WTC11 (cell line): ENCODE measurements around the gene C1QTNF1. TPM values are rescaled to one million over a fixed set of nuclear protein-coding genes. Genes with fewer than 3 reads are reported as not detected.
A peak's percentile ranks its signal among the peaks of the same experiment; 100 is the strongest.

Experiments used
- ATAC-seq: fragments of 200-7000 bp; cut with Tn5 transposase; 2 replicates; pipeline ENCODE4 v1.10.0; 2021; ENCODE audit warnings: mild to moderate bottlenecking, moderate library complexity
- CTCF ChIA-PET: fragments of 300-600 bp; sonication (Branson Sonifier 250); formaldehyde crosslinking; loops from one replicate; lab custom pipeline; 2021; ENCODE audit warnings: antibody characterized with exemption; lab: Charles Lee
- POLR2A ChIA-PET: fragments of 350-600 bp; sonication (Branson Sonifier 250); formaldehyde crosslinking; loops from one replicate; lab custom pipeline; 2021; ENCODE audit warnings: antibody characterized with exemption; lab: Charles Lee
- DNase-seq: peaks from one replicate; pipeline ENCODE4 v3.0.0; 2021; ENCODE audit warnings: low spot score
- H3K27ac Mint-ChIP-seq: 2 replicates; pipeline ENCODE4 v1.8.0; 2021; ENCODE audit warnings: mixed read lengths
- H3K27me3 Mint-ChIP-seq: 2 replicates; pipeline ENCODE4 v1.8.0; 2021; ENCODE audit warnings: low read depth, mild to moderate bottlenecking, moderate library complexity, mixed read lengths
- H3K36me3 Mint-ChIP-seq: 2 replicates; pipeline ENCODE4 v1.8.0; 2021; ENCODE audit warnings: mixed read lengths
- H3K4me1 Mint-ChIP-seq: 2 replicates; pipeline ENCODE4 v1.8.0; 2022; ENCODE audit warnings: mixed read lengths
- H3K4me3 Mint-ChIP-seq: 2 replicates; pipeline ENCODE4 v1.8.0; 2021; ENCODE audit warnings: mild to moderate bottlenecking, moderate library complexity, mixed read lengths
- H3K9me3 Mint-ChIP-seq: 2 replicates; pipeline ENCODE4 v1.8.0; 2021; ENCODE audit warnings: mixed read lengths
- ATF1 ChIP-seq: sonication (generic); formaldehyde crosslinking; IDR thresholded peaks from 2 replicates; pipeline ENCODE4 v1.8.1; 2023; ENCODE audit warnings: mild to moderate bottlenecking, moderate library complexity, missing genetic modification reagents
- IRF2 ChIP-seq: sonication (generic); formaldehyde crosslinking; IDR thresholded peaks from 2 replicates; pipeline ENCODE4 v1.8.0; 2022; ENCODE audit warnings: low read depth, missing genetic modification reagents, borderline replicate concordance
- JAZF1 ChIP-seq: fragments of 250-450 bp; sonication (Bioruptor Pico); IDR thresholded peaks from 2 replicates; pipeline ENCODE4 v1.9.0; 2021; ENCODE audit warnings: moderate library complexity, mild to moderate bottlenecking, inconsistent platforms
- KAT7 ChIP-seq: sonication (generic); formaldehyde crosslinking; IDR thresholded peaks from 2 replicates; pipeline ENCODE4 v1.8.1; 2023; ENCODE audit warnings: missing genetic modification reagents, mild to moderate bottlenecking, borderline replicate concordance
- NR1H2 ChIP-seq: sonication (generic); formaldehyde crosslinking; IDR thresholded peaks from 2 replicates; pipeline ENCODE4 v1.9.0; 2021; ENCODE audit warnings: mild to moderate bottlenecking, moderate library complexity, missing genetic modification reagents
- TCF7 ChIP-seq: sonication (generic); formaldehyde crosslinking; IDR thresholded peaks from 2 replicates; pipeline ENCODE4 v1.8.0; 2022; ENCODE audit warnings: mild to moderate bottlenecking, low read depth, missing genetic modification reagents, moderate library complexity
- total RNA-seq: library from RNA; stranded (reverse); gene quantifications from 3 replicates; pipeline ENCODE4 v1.2.3, GENCODE V29; 2021
- TF ChIP-seq, protein P1 (sequence below): sonication (generic); formaldehyde crosslinking; IDR thresholded peaks from 2 replicates; pipeline ENCODE4 v1.8.1; 2022; ENCODE audit warnings: mild to moderate bottlenecking, moderate library complexity, missing genetic modification reagents
- TF ChIP-seq, protein P2 (sequence below): sonication (generic); formaldehyde crosslinking; IDR thresholded peaks from 2 replicates; pipeline ENCODE4 v1.8.1; 2022; ENCODE audit warnings: missing genetic modification reagents, borderline replicate concordance
- TF ChIP-seq, protein P3 (sequence below): fragments of 250-450 bp; sonication (Bioruptor Pico); IDR thresholded peaks from 2 replicates; pipeline ENCODE4 v1.9.0; 2021; ENCODE audit warnings: moderate library complexity, mild to moderate bottlenecking, inconsistent platforms, borderline replicate concordance
- TF ChIP-seq, protein P4 (sequence below): fragments of 200-600 bp; IDR thresholded peaks from 2 replicates; pipeline ENCODE4 v1.8.0; 2022; ENCODE audit warnings: antibody characterized with exemption
- TF ChIP-seq, protein P5 (sequence below): sonication (generic); formaldehyde crosslinking; conservative IDR thresholded peaks from 2 replicates; pipeline ENCODE4 v1.8.1; 2023; ENCODE audit warnings: mild to moderate bottlenecking, low read depth, missing genetic modification reagents, moderate library complexity
- TF ChIP-seq, protein P6 (sequence below): fragments of 250-450 bp; sonication (Bioruptor Pico); IDR thresholded peaks from 2 replicates; pipeline ENCODE4 v2.1.2; 2022; ENCODE audit warnings: mild to moderate bottlenecking, moderate library complexity
- TF ChIP-seq, protein P7 (sequence below): sonication (generic); formaldehyde crosslinking; IDR thresholded peaks from 2 replicates; pipeline ENCODE4 v1.8.1; 2023; ENCODE audit warnings: mild to moderate bottlenecking, moderate library complexity, missing genetic modification reagents
- TF ChIP-seq, protein P8 (sequence below): sonication (generic); formaldehyde crosslinking; IDR thresholded peaks from 2 replicates; pipeline ENCODE4 v1.8.0; 2022; ENCODE audit warnings: mild to moderate bottlenecking, missing genetic modification reagents
- TF ChIP-seq, protein P9 (sequence below): sonication (generic); formaldehyde crosslinking; IDR thresholded peaks from 2 replicates; pipeline ENCODE4 v1.8.1; 2023; ENCODE audit warnings: mild to moderate bottlenecking, missing genetic modification reagents, moderate library complexity

The C1QTNF1 gene
- total RNA-seq, 1 experiment from 2014 or later = 1.7 TPM

DNA sequence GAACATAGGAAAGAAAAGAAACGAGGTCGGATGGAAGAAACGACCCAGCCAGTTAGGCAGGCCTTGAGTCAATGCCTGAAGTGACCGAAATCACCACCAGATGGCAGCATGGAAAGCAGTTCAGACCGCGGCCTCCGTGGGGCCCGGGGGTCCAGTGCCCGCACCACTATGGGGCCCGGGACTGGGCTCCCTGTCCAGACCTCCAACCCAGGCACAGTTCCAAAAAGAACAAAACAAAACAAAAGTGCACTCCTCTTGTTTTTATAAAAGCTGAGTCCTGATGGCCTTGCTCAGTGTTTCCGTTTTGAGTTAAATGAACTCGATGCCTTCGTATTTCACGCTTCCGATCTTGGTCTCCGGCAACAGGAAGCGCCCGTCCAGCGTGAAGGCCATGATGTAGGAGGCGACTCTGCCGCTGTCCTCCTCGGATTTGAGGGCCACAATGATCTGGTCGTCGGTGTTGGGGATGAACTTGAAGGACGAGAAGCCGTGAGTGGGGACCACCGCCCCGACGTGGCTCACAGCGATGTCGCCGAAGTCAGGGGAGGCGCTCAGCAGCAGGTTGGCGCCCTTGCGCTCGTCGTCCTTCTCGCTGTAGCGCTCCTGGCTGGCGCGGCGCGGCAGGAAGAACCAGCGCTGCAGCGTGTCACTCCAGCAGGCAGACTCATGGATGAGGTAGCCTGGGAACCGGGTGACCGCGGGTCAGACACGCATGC lies 30.6 kb upstream of the C1QTNF1 start:
- Mint-ChIP-seq H3K36me3 (peaks cover 25% of the 10 kb centered on the region), H3K4me1 (no peaks in the 10 kb centered on the region), H3K9me3 (no peaks in the 10 kb centered on the region), H3K27me3 (peaks cover 9% of the 10 kb centered on the region; the same call in 1 of the 2 replicates), H3K27ac (no peak overlapping the region), H3K4me3 (no peak overlapping the region)
- TF ChIP-seq, protein P1, sequence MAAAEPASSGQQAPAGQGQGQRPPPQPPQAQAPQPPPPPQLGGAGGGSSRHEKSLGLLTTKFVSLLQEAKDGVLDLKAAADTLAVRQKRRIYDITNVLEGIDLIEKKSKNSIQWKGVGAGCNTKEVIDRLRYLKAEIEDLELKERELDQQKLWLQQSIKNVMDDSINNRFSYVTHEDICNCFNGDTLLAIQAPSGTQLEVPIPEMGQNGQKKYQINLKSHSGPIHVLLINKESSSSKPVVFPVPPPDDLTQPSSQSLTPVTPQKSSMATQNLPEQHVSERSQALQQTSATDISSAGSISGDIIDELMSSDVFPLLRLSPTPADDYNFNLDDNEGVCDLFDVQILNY (CRISPR knock-in tag) = no peak
- TF ChIP-seq, protein P2, sequence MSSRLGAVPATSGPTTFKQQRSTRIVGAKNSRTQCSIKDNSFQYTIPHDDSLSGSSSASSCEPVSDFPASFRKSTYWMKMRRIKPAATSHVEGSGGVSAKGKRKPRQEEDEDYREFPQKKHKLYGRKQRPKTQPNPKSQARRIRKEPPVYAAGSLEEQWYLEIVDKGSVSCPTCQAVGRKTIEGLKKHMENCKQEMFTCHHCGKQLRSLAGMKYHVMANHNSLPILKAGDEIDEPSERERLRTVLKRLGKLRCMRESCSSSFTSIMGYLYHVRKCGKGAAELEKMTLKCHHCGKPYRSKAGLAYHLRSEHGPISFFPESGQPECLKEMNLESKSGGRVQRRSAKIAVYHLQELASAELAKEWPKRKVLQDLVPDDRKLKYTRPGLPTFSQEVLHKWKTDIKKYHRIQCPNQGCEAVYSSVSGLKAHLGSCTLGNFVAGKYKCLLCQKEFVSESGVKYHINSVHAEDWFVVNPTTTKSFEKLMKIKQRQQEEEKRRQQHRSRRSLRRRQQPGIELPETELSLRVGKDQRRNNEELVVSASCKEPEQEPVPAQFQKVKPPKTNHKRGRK = no peak
- 0 out of 2 replicates have a peak, but pooled peaks have one; percentile 9 for TF ChIP-seq ATF1 (CRISPR knock-in tag)
- TF ChIP-seq, protein P3, sequence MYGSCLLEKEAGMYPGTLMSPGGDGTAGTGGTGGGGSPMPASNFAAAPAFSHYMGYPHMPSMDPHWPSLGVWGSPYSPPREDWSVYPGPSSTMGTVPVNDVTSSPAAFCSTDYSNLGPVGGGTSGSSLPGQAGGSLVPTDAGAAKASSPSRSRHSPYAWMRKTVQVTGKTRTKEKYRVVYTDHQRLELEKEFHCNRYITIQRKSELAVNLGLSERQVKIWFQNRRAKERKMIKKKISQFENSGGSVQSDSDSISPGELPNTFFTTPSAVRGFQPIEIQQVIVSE = no peak
- TF ChIP-seq, protein P4, sequence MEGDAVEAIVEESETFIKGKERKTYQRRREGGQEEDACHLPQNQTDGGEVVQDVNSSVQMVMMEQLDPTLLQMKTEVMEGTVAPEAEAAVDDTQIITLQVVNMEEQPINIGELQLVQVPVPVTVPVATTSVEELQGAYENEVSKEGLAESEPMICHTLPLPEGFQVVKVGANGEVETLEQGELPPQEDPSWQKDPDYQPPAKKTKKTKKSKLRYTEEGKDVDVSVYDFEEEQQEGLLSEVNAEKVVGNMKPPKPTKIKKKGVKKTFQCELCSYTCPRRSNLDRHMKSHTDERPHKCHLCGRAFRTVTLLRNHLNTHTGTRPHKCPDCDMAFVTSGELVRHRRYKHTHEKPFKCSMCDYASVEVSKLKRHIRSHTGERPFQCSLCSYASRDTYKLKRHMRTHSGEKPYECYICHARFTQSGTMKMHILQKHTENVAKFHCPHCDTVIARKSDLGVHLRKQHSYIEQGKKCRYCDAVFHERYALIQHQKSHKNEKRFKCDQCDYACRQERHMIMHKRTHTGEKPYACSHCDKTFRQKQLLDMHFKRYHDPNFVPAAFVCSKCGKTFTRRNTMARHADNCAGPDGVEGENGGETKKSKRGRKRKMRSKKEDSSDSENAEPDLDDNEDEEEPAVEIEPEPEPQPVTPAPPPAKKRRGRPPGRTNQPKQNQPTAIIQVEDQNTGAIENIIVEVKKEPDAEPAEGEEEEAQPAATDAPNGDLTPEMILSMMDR = peak; percentile 61
- ChIA-PET POLR2A (no interaction called here), CTCF (interaction anchor here (0.7 to 0.9 kb wide), 2 partner anchors 13 to 14 kb away, joined by 3 to 4 read pairs; partner anchors contain the start of gene LGALS3BP)
- peak; percentile 85 for DNase-seq
- ATAC-seq = peak; percentile 90

DNA sequence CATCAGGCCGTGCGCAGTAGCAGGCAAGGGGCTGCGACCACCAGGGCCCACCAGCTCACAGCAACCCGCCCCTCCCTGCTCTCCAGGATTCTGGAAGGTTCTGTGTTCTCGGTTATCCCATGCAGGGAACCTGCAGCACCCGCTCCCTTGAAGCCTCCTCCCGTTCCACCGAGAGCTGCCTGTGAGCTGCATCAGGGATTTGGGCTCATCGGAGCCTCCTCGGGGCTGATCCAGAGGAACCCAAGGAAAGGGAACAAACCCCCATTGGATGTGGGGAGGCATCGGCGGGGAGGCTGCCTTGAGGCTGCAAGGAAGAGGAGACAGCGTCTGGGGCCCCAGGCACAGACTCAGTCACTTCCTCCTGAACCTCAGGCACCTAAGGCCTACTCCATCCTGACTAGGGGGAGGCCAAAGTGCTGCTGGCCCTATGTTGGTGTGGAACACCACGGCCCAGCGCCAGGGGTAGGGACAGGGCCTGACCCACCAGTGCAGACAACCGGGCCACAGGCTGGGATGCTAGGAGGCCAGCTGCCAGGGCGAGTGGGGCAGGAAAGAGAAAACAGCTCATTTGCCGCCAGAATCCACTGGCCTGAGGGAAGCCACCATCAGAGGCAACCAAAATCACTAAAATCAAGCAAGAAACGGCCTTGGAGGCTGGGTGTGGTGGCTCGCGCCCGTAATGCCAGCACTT lies 29.8 kb upstream of the C1QTNF1 start:
- ATAC-seq (no peak), DNase-seq (no peak)
- Mint-ChIP-seq H3K4me1 (no peaks in the 10 kb centered on the region), H3K27ac (no peak overlapping the region), H3K4me3 (no peak overlapping the region), H3K36me3 (peaks cover 25% of the 10 kb centered on the region), H3K27me3 (peaks cover 9% of the 10 kb centered on the region; the same call in 1 of the 2 replicates), H3K9me3 (no peaks in the 10 kb centered on the region)
- ChIA-PET POLR2A (no interaction called here), CTCF (no interaction called here)
- TF ChIP-seq, protein P2 = no peak
- TF ChIP-seq, protein P5, sequence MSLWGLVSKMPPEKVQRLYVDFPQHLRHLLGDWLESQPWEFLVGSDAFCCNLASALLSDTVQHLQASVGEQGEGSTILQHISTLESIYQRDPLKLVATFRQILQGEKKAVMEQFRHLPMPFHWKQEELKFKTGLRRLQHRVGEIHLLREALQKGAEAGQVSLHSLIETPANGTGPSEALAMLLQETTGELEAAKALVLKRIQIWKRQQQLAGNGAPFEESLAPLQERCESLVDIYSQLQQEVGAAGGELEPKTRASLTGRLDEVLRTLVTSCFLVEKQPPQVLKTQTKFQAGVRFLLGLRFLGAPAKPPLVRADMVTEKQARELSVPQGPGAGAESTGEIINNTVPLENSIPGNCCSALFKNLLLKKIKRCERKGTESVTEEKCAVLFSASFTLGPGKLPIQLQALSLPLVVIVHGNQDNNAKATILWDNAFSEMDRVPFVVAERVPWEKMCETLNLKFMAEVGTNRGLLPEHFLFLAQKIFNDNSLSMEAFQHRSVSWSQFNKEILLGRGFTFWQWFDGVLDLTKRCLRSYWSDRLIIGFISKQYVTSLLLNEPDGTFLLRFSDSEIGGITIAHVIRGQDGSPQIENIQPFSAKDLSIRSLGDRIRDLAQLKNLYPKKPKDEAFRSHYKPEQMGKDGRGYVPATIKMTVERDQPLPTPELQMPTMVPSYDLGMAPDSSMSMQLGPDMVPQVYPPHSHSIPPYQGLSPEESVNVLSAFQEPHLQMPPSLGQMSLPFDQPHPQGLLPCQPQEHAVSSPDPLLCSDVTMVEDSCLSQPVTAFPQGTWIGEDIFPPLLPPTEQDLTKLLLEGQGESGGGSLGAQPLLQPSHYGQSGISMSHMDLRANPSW (CRISPR knock-in tag) = no peak
- TF ChIP-seq TCF7 (CRISPR knock-in tag) (no peak), JAZF1 (no peak), IRF2 (CRISPR knock-in tag) (no peak), NR1H2 (no peak), KAT7 (CRISPR knock-in tag) (no peak)
- TF ChIP-seq, protein P6, sequence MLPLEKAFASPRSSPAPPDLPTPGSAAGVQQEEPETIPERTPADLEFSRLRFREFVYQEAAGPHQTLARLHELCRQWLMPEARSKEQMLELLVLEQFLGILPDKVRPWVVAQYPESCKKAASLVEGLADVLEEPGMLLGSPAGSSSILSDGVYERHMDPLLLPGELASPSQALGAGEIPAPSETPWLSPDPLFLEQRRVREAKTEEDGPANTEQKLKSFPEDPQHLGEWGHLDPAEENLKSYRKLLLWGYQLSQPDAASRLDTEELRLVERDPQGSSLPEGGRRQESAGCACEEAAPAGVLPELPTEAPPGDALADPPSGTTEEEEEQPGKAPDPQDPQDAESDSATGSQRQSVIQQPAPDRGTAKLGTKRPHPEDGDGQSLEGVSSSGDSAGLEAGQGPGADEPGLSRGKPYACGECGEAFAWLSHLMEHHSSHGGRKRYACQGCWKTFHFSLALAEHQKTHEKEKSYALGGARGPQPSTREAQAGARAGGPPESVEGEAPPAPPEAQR (CRISPR knock-in tag) = no peak
- TF ChIP-seq, protein P7, sequence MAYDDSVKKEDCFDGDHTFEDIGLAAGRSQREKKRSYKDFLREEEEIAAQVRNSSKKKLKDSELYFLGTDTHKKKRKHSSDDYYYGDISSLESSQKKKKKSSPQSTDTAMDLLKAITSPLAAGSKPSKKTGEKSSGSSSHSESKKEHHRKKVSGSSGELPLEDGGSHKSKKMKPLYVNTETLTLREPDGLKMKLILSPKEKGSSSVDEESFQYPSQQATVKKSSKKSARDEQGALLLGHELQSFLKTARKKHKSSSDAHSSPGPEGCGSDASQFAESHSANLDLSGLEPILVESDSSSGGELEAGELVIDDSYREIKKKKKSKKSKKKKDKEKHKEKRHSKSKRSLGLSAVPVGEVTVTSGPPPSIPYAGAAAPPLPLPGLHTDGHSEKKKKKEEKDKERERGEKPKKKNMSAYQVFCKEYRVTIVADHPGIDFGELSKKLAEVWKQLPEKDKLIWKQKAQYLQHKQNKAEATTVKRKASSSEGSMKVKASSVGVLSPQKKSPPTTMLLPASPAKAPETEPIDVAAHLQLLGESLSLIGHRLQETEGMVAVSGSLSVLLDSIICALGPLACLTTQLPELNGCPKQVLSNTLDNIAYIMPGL (CRISPR knock-in tag) = no peak
- TF ChIP-seq, protein P8, sequence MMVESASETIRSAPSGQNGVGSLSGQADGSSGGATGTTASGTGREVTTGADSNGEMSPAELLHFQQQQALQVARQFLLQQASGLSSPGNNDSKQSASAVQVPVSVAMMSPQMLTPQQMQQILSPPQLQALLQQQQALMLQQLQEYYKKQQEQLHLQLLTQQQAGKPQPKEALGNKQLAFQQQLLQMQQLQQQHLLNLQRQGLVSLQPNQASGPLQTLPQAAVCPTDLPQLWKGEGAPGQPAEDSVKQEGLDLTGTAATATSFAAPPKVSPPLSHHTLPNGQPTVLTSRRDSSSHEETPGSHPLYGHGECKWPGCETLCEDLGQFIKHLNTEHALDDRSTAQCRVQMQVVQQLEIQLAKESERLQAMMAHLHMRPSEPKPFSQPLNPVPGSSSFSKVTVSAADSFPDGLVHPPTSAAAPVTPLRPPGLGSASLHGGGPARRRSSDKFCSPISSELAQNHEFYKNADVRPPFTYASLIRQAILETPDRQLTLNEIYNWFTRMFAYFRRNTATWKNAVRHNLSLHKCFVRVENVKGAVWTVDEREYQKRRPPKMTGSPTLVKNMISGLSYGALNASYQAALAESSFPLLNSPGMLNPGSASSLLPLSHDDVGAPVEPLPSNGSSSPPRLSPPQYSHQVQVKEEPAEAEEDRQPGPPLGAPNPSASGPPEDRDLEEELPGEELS (CRISPR knock-in tag) = no peak
- TF ChIP-seq, protein P9, sequence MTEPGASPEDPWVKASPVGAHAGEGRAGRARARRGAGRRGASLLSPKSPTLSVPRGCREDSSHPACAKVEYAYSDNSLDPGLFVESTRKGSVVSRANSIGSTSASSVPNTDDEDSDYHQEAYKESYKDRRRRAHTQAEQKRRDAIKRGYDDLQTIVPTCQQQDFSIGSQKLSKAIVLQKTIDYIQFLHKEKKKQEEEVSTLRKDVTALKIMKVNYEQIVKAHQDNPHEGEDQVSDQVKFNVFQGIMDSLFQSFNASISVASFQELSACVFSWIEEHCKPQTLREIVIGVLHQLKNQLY (CRISPR knock-in tag) = no peak
